ENCODE results near the gene RSPH9. TPM values are rescaled to one million over a fixed set of nuclear protein-coding genes. Genes with fewer than 3 reads are reported as not detected.
A peak's percentile ranks its signal among the peaks of the same experiment; 100 is the strongest.

Gene RSPH9
- total RNA-seq, 1 experiment from 2014 or later, result 0.28 TPM

- no TSS peak for BruUV-seq (replicated peaks)
- 0 out of 2 replicates have a peak, but pooled peaks have one; percentile 23 for ATAC-seq
- no peak for DNase-seq (ENCODE audit: low read depth, low spot score)
- POLR2A ChIA-PET, result no interaction called here
- H3K36me3 ChIP-seq (ENCODE audit: control insufficient read depth, insufficient read depth, low read length), result no peaks in the 10 kb centered on the region
- CTCF ChIA-PET, result no interaction called here
- in situ Hi-C loops (cut with HindIII; ENCODE audit: low pct_unique_long_range_greater_than_20kb, low sequenced_read_pairs), result no loop called here
- no peak overlapping the region for H3K27ac ChIP-seq (ENCODE audit: low read length)
- intact Hi-C loops (cut with micrococcal nuclease; ENCODE audit: unreplicated experiment), result no loop called here
- H3K9me3 ChIP-seq (ENCODE audit: control insufficient read depth, insufficient read depth, low read depth, low read length), result no peaks in the 10 kb centered on the region
- no peak overlapping the region for H3K4me3 ChIP-seq (ENCODE audit: low read depth in 2 of 2, low read length in 2 of 2)
- no peaks in the 10 kb centered on the region for H3K4me1 ChIP-seq (ENCODE audit: control insufficient read depth, insufficient read depth, low read length)
- H3K27me3 ChIP-seq (ENCODE audit: control insufficient read depth, insufficient read depth, low read length), result no peaks in the 10 kb centered on the region
- TF ChIP-seq REST (IDR thresholded peaks at IDR 0.05; ENCODE audit: insufficient read depth in 1 of 2, low read depth in 2 of 2, low read length in 1 of 2), result no peak
- TF ChIP-seq TCF7L2 (IDR thresholded peaks at IDR 0.05; ENCODE audit: low read depth, low read length), result no peak
- no peak for TF ChIP-seq SIN3A (IDR thresholded peaks at IDR 0.05; ENCODE audit: borderline replicate concordance, insufficient read depth, low read depth, low read length)
- TF ChIP-seq POLR2AphosphoS5 (IDR thresholded peaks at IDR 0.05; ENCODE audit: low read depth, low read length), result no peak
- TF ChIP-seq CTCF (IDR thresholded peaks at IDR 0.05), result no peak
Measured at GRCh38 chr6:43718387-43719105, 73.7 kb downstream of the RSPH9 start.

- intact Hi-C loops (cut with micrococcal nuclease; ENCODE audit: unreplicated experiment), result no loop called here
- Histone ChIP-seq H3K4me3 (ENCODE audit: low read depth in 2 of 2, low read length in 2 of 2) (no peak overlapping the region), H3K27ac (ENCODE audit: low read length) (no peak overlapping the region), H3K36me3 (ENCODE audit: control insufficient read depth, insufficient read depth, low read length) (no peaks in the 10 kb centered on the region), H3K9me3 (ENCODE audit: control insufficient read depth, insufficient read depth, low read depth, low read length) (no peaks in the 10 kb centered on the region), H3K4me1 (ENCODE audit: control insufficient read depth, insufficient read depth, low read length) (no peaks in the 10 kb centered on the region), H3K27me3 (ENCODE audit: control insufficient read depth, insufficient read depth, low read length) (no peaks in the 10 kb centered on the region)
- TF ChIP-seq SIN3A (IDR thresholded peaks at IDR 0.05; ENCODE audit: borderline replicate concordance, insufficient read depth, low read depth, low read length) (no peak), TCF7L2 (IDR thresholded peaks at IDR 0.05; ENCODE audit: low read depth, low read length) (no peak), CTCF (IDR thresholded peaks at IDR 0.05) (no peak), REST (IDR thresholded peaks at IDR 0.05; ENCODE audit: insufficient read depth in 1 of 2, low read depth in 2 of 2, low read length in 1 of 2) (no peak), POLR2AphosphoS5 (IDR thresholded peaks at IDR 0.05; ENCODE audit: low read depth, low read length) (no peak)
- POLR2A ChIA-PET, result no interaction called here
- no peak for DNase-seq (ENCODE audit: low read depth, low spot score)
- ATAC-seq, result no peak
- in situ Hi-C loops (cut with HindIII; ENCODE audit: low pct_unique_long_range_greater_than_20kb, low sequenced_read_pairs), result no loop called here
- CTCF ChIA-PET, result no interaction called here
- no TSS peak for BruUV-seq (replicated peaks)
Measured at GRCh38 chr6:43719511-43719910, 74.7 kb downstream of the RSPH9 start.
